CD4-positive, alpha-beta T cell treated with Interleukin-12 subunit alpha and Interleukin-12 subunit beta, for 1 hour (primary cell): ENCODE measurements around the gene TSR3.

Experiments used
- DNase-seq: peaks from one replicate; pipeline ENCODE4 v3.0.0-alpha.2; 2020

TSR3 gene

GRCh38 chr16:1351582-1352362 is at the start of gene TSR3, which contains the start of gene GNPTG:
Gene TSR3, minus strand, starts transcription at chr16:1351878. Its CDS starts 74 bp downstream, at chr16:1351804.
Gene GNPTG, plus strand, starts transcription at chr16:1351931. Its CDS starts 35 bp downstream, at chr16:1351966.
- peak; percentile 90 for DNase-seq

GRCh38 chr16:1401061-1401757 is 49.5 kb upstream of the TSR3 start:
- DNase-seq: no peak

- DNase-seq: no peak
Observed at GRCh38 chr16:1398826-1399581, 47.3 kb upstream of the TSR3 start.

GRCh38 chr16:1398351-1398750 is 46.7 kb upstream of the TSR3 start:
- DNase-seq: no peak

- DNase-seq: no peak
Observed at GRCh38 chr16:1397779-1398178, 46.1 kb upstream of the TSR3 start.

GRCh38 chr16:1395444-1396031 is 43.9 kb upstream of the TSR3 start:
- no peak for DNase-seq

GRCh38 chr16:1394367-1394951 is 42.8 kb upstream of the TSR3 start:
- DNase-seq: no peak

- no peak for DNase-seq
Observed at GRCh38 chr16:1393613-1394176, 42.0 kb upstream of the TSR3 start.

GRCh38 chr16:1392826-1393225 is 41.1 kb upstream of the TSR3 start:
- DNase-seq: no peak

- DNase-seq: no peak
Observed at GRCh38 chr16:1390239-1390779, 38.6 kb upstream of the TSR3 start.

GRCh38 chr16:1389762-1390161 is 38.1 kb upstream of the TSR3 start:
- DNase-seq: no peak

GRCh38 chr16:1387331-1387730 is 35.7 kb upstream of the TSR3 start:
- no peak for DNase-seq

GRCh38 chr16:1385232-1385631 is 33.6 kb upstream of the TSR3 start:
- no peak for DNase-seq

- no peak for DNase-seq
Observed at GRCh38 chr16:1383556-1383955, 31.9 kb upstream of the TSR3 start.

- DNase-seq: no peak
Observed at GRCh38 chr16:1381612-1382406, 30.1 kb upstream of the TSR3 start.

- no peak for DNase-seq
Observed at GRCh38 chr16:1380195-1380594, 28.5 kb upstream of the TSR3 start.

GRCh38 chr16:1379304-1380076 is 27.8 kb upstream of the TSR3 start:
- DNase-seq: peak; percentile 64

GRCh38 chr16:1378804-1379303 is 27.2 kb upstream of the TSR3 start:
- DNase-seq: peak; percentile 70

GRCh38 chr16:1378087-1378803 is 26.6 kb upstream of the TSR3 start:
- DNase-seq: no peak
